CD8-positive, alpha-beta memory T cell (primary cell): Measurements from ENCODE around the gene SEMA4D. TPM values are rescaled to one million over a fixed set of nuclear protein-coding genes. Genes with fewer than 3 reads are reported as not detected.

Experiments used
- CTCF ChIA-PET: fragments of 350-600 bp; sonication (Branson Sonifier 250); formaldehyde crosslinking; loops from one replicate; lab custom pipeline; 2021; ENCODE audit warnings: antibody characterized with exemption; lab: Charles Lee
- POLR2A ChIA-PET: fragments of 350-600 bp; sonication (Branson Sonifier 250); formaldehyde crosslinking; loops from one replicate; lab custom pipeline; 2021; ENCODE audit warnings: antibody characterized with exemption; lab: Charles Lee
- DNase-seq, 5 donors: peaks; one replicate each; pipeline versions ENCODE4 v3.0.0 to v3.0.0-alpha.2; 2020 to 2022; ENCODE audit warnings: mixed read lengths in 1 of 5
- H3K27ac ChIP-seq: one replicate; pipeline ENCODE4 v1.7.0; 2013; ENCODE audit warnings: low read depth, mild to moderate bottlenecking, low read length, moderate library complexity
- H3K27me3 ChIP-seq: 2 replicates; pipeline ENCODE4 v1.7.0; 2013; ENCODE audit warnings: low read length, mild to moderate bottlenecking; ENCODE audit not compliant: insufficient read depth, poor library complexity, severe bottlenecking
- H3K36me3 ChIP-seq: 2 replicates; pipeline ENCODE4 v1.7.0; 2013; ENCODE audit warnings: mild to moderate bottlenecking, low read length, moderate library complexity; ENCODE audit not compliant: insufficient read depth
- H3K4me1 ChIP-seq: 2 replicates; pipeline ENCODE4 v1.7.0; 2013; ENCODE audit warnings: mild to moderate bottlenecking, low read length, moderate library complexity; ENCODE audit not compliant: insufficient read depth
- H3K4me3 ChIP-seq: 2 replicates; pipeline ENCODE4 v1.7.0; 2013; ENCODE audit warnings: mild to moderate bottlenecking, low read length
- H3K9me3 ChIP-seq: 2 replicates; pipeline ENCODE4 v1.7.0; 2013; ENCODE audit warnings: mild to moderate bottlenecking, low read length
- H3K27ac Mint-ChIP-seq, 8 donors: one replicate each; pipeline ENCODE4 v1.8.0; 2020 to 2021; ENCODE audit warnings: mixed read lengths in 8 of 8, mild to moderate bottlenecking in 6 of 8, inconsistent platforms in 3 of 8, moderate library complexity in 3 of 8
- H3K27me3 Mint-ChIP-seq, 2 donors: one replicate each; pipeline ENCODE4 v1.8.0; 2020 to 2021; ENCODE audit warnings: mixed read lengths in 2 of 2, mild to moderate bottlenecking in 1 of 2, moderate library complexity in 1 of 2
- H3K36me3 Mint-ChIP-seq, 3 donors: one replicate each; pipeline ENCODE4 v1.8.0; 2020 to 2021; ENCODE audit warnings: mixed read lengths in 3 of 3, inconsistent platforms in 1 of 3, mild to moderate bottlenecking in 1 of 3
- H3K4me1 Mint-ChIP-seq, 3 donors: one replicate each; pipeline ENCODE4 v1.8.0; 2020 to 2021; ENCODE audit warnings: mixed read lengths in 3 of 3, inconsistent platforms in 1 of 3, mild to moderate bottlenecking in 1 of 3
- H3K4me3 Mint-ChIP-seq, 7 donors: one replicate each; pipeline ENCODE4 v1.8.0; 2020 to 2021; ENCODE audit warnings: mixed read lengths in 7 of 7, mild to moderate bottlenecking in 6 of 7, moderate library complexity in 4 of 7, inconsistent platforms in 2 of 7
- H3K9me3 Mint-ChIP-seq, 5 donors: one replicate each; pipeline ENCODE4 v1.8.0; 2020 to 2022; ENCODE audit warnings: mixed read lengths in 5 of 5, mild to moderate bottlenecking in 3 of 5, moderate library complexity in 2 of 5, inconsistent platforms in 1 of 5
- polyA plus RNA-seq: library from polyadenylated mRNA; unstranded; fragments of 300-500 nt; fragmentation: Illumina TruSeq; gene quantifications from one replicate; pipeline ENCODE4 v1.2.3, GENCODE V29; 2021
- total RNA-seq, 2 experiments: library from RNA; stranded (reverse); gene quantifications; one replicate each; pipeline ENCODE4 v1.2.3, GENCODE V29; 2021

SEMA4D gene
- total and polyA plus RNA-seq, 3 experiments from 2014 or later: 227 to 243 (median 238) TPM

DNA sequence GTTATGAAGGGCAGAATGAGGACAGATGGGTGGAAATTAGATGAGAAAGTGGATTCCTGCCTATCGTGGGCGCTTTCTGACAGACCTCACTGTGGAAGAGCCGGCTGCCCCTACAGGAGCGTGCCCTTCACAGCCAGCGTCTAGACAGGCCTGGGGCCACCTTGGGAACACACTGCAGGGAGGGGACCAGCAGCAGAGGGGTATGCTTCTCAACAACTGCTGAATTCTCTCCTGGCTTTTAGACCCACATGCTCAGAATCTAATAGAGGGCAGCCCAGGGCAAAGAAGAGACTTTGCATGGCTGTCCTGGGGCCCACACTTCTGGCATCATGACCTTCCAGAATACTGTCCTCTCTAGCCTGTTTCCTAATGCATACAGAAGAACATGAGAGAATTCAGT, 2.1 kb upstream of the SEMA4D start:
- CTCF ChIA-PET: interaction anchor here (1.1 to 2.9 kb wide), 4 partner anchors 24 to 71 kb away, joined by 3 to 11 read pairs (median 6); no protein-coding TSS in a partner anchor
- H3K4me1 Mint-ChIP-seq: peaks cover 73 to 85% (median 84%) of the 10 kb centered on the region in 3 donors
- H3K4me3 Mint-ChIP-seq: peak overlapping the region in 5 of 7 donors; percentile 82 to 96 (median 91)

DNA sequence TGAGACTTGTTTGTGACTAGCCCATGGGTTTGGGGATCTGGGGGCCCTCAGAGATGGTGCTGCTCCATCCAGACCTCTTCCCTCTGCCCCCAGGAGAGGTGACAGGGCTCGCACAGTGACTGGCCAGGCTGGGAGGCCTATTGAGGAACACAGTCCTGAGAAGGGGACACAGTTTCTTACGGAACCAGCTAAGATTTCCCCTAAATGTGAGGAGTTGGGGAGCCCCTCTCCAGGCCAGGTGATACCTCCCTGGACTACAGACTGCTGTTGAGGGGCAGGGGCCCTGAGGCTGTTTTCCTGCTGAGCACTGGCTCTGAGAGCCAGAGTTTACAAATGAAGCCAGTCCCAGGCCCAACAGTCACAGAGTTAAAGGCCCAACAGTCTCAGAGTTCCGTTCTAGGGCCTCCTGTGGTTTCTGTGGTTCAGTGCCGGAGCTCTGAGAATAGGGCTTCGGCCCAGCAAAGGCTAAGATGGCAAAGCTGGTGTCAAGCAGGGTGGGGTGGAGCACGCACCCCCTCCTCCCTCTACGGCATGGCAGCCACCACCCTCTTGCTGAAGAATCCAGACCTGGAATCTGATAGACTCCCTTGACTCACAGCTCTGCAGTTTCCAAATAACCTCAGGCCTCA, 1.1 kb upstream of the SEMA4D start:
- POLR2A ChIA-PET: interaction anchor here (0.6 to 1.3 kb wide), 9 partner anchors 9 to 70 kb away, joined by 3 to 4 read pairs (median 3); no protein-coding TSS in a partner anchor

More for the DNA sequence above, 2.1 kb upstream of the SEMA4D start:
- H3K4me3 ChIP-seq: no peak overlapping the region
- POLR2A ChIA-PET: no interaction called here
- H3K9me3 ChIP-seq: no peaks in the 10 kb centered on the region
- Mint-ChIP-seq H3K36me3 (peaks cover 0 to 16% (median 0%) of the 10 kb centered on the region in 3 donors), H3K27me3 (peaks cover 0 to 4% of the 10 kb centered on the region in 2 donors), H3K9me3 (no peaks in the 10 kb centered on the region), H3K27ac (peak overlapping the region; percentile 88 to 97 (median 95))
- no peaks in the 10 kb centered on the region for H3K36me3 ChIP-seq
- H3K27me3 ChIP-seq: no peaks in the 10 kb centered on the region
- no peak overlapping the region for H3K27ac ChIP-seq
- H3K4me1 ChIP-seq: peaks cover 74% of the 10 kb centered on the region
- DNase-seq: no peak

DNA sequence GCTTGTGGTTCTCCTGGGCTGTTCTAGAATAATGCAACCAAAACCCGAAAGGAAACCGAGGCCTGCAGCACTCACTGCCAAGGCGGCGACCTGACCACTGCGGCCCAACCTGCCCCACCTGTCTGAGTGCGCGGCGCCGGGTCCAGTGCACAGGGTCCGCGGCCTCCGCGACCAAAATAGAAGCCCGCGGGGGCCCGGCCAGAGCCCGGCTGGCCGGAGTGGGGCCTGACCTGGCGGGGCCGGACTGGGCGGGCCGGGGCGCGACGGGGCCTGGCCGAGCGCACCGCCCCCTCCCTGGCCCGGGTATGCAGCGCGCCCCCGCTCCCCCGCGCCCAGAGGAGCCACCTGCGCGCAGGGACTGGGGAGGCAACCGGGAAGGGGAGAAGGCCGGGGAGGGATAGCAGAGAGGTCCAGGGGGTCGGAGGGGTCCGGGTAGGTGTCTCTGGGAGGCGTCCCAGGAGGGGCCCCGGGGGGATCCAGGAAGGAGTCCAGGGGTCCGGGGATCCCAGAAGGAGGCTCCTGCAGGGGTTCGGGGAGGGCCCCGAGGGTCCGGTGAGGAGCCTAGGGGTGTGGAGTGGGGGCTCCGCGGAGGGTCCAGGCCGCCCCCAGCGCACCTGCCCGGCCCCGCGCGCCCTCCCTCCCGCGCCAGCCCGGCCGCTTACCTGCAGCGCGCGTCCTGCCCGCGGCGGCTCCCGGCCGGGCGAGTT, 503 bp downstream of the SEMA4D start:
- Histone ChIP-seq H3K27me3 (no peaks in the 10 kb centered on the region), H3K27ac (peak overlapping the region; percentile 60), H3K36me3 (no peaks in the 10 kb centered on the region), H3K9me3 (no peaks in the 10 kb centered on the region), H3K4me3 (peak overlapping the region; percentile 82), H3K4me1 (peaks cover 84% of the 10 kb centered on the region)
- peak in 3 of 5 donors; percentile 46 to 71 (median 58) for DNase-seq
- Mint-ChIP-seq H3K4me1 (peaks cover 84 to 90% (median 88%) of the 10 kb centered on the region in 3 donors), H3K27ac (peak overlapping the region; percentile 81 to 98 (median 94)), H3K9me3 (no peaks in the 10 kb centered on the region), H3K36me3 (peaks cover 0 to 25% (median 7%) of the 10 kb centered on the region in 3 donors), H3K4me3 (peak overlapping the region; percentile 92 to 99 (median 94)), H3K27me3 (peaks cover 0 to 4% of the 10 kb centered on the region in 2 donors)
- ChIA-PET CTCF (interaction anchor here (1.0 to 2.2 kb wide), 9 partner anchors 13 to 122 kb away, joined by 3 to 10 read pairs (median 3); no protein-coding TSS in a partner anchor), POLR2A (interaction anchor here (0.7 to 1.3 kb wide), 3 partner anchors 16 to 52 kb away, joined by 3 to 4 read pairs (median 3); no protein-coding TSS in a partner anchor)

More for the DNA sequence above, 1.1 kb upstream of the SEMA4D start:
- Mint-ChIP-seq H3K36me3 (peaks cover 0 to 22% (median 7%) of the 10 kb centered on the region in 3 donors), H3K27ac (peak overlapping the region; percentile 88 to 97 (median 95)), H3K9me3 (no peaks in the 10 kb centered on the region), H3K27me3 (peaks cover 0 to 4% of the 10 kb centered on the region in 2 donors), H3K4me3 (peak overlapping the region; percentile 83 to 96 (median 92)), H3K4me1 (peaks cover 83 to 90% (median 88%) of the 10 kb centered on the region in 3 donors)
- H3K4me3 ChIP-seq: peak overlapping the region; percentile 39
- no peaks in the 10 kb centered on the region for H3K27me3 ChIP-seq
- peak; percentile 44 to 75 (median 57) for DNase-seq
- no peaks in the 10 kb centered on the region for H3K9me3 ChIP-seq
- H3K27ac ChIP-seq: peak overlapping the region; percentile 45
- peaks cover 84% of the 10 kb centered on the region for H3K4me1 ChIP-seq
- CTCF ChIA-PET: interaction anchor here (0.9 to 1.6 kb wide), 4 partner anchors 24 to 70 kb away, joined by 4 to 8 read pairs (median 6); no protein-coding TSS in a partner anchor
- no peaks in the 10 kb centered on the region for H3K36me3 ChIP-seq

DNA sequence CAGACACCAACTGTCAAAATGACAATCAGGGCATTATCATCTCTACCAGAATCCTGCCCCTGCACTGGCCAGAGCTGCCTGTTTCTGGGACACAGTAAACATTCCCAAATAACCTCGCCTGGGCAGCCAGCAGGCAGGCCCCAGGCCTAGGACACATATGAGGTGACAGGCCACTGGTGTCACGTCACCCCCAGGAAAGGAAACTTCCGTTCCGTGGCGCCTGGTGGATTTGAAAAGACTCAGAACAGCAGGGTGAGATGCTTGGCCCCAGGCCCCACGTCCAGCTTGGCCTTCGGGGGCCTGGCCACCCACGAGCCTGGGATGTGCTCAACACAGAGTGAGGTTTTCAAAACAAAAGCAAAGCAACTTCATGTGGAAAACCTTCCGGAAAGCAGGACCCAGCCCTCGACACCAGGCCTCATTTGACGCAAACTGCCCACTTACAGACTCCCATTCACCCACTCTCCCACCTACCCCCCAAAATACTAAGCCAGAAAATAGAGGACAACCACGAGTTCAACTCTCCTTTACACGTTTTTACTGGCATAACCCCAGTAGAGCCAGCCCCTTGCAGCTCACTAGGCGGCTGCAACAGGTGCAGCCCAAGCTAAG, 1.2 kb downstream of the SEMA4D start:
- Mint-ChIP-seq H3K27me3 (peaks cover 0 to 4% of the 10 kb centered on the region in 2 donors), H3K36me3 (peaks cover 0 to 30% (median 7%) of the 10 kb centered on the region in 3 donors), H3K9me3 (no peaks in the 10 kb centered on the region), H3K27ac (peak overlapping the region; percentile 81 to 98 (median 94)), H3K4me1 (peaks cover 84 to 90% (median 88%) of the 10 kb centered on the region in 3 donors), H3K4me3 (peak overlapping the region; percentile 92 to 99 (median 94))
- peaks cover 84% of the 10 kb centered on the region for H3K4me1 ChIP-seq
- H3K27ac ChIP-seq: peak overlapping the region; percentile 60
- H3K4me3 ChIP-seq: peak overlapping the region; percentile 82
- no peak for DNase-seq
- no peaks in the 10 kb centered on the region for H3K27me3 ChIP-seq
- H3K9me3 ChIP-seq: no peaks in the 10 kb centered on the region
- POLR2A ChIA-PET: interaction anchor here (0.7 to 1.3 kb wide), 3 partner anchors 16 to 52 kb away, joined by 3 to 4 read pairs (median 3); no protein-coding TSS in a partner anchor
- CTCF ChIA-PET: interaction anchor here (1.0 to 2.2 kb wide), 9 partner anchors 12 to 121 kb away, joined by 3 to 10 read pairs (median 3); no protein-coding TSS in a partner anchor
- H3K36me3 ChIP-seq: no peaks in the 10 kb centered on the region

DNA sequence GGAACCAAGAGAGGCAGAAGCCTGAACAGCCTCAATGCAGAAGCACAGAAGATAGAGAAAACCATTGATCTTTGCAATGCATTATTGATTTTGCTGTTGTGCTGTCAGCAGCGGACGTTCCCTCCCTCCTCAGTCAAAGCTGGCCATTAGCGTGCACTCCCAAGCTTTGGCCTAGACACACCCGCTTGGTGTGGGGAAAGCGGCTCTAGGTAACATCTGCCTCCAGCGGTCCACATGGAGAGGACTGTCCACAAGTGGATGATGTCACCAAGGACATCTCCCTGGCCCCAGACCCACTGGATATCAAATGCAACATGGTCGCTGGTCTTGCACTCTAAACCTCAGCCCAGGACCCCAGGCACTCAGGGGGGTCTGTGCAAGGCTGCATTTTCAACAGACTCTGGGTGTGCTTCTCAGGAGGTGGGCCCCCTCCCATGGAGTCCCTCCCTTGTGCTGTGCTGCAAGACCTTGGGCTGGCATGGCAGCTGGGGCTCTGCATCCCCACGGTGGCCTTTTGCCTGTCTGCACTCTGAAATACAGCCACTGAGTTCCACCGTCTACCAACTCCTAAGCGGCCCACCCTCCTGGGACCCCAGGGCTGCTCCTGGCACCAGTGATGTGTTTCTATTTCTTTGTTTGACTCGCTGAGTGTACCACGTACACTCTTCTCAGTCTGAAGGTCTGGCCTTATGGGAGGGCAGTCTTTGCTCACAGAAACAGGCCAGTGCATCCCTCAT, 1.9 kb downstream of the SEMA4D start:
- H3K27me3 Mint-ChIP-seq: peaks cover 0 to 4% of the 10 kb centered on the region in 2 donors
- ChIA-PET POLR2A (interaction anchor here (1.1 to 1.3 kb wide), 3 partner anchors 15 to 53 kb away, joined by 3 to 4 read pairs (median 4); no protein-coding TSS in a partner anchor), CTCF (interaction anchor here (0.9 to 2.2 kb wide), 12 partner anchors 11 to 121 kb away, joined by 3 to 10 read pairs (median 3); no protein-coding TSS in a partner anchor)
- peak overlapping the region; percentile 82 for H3K4me3 ChIP-seq
- no peaks in the 10 kb centered on the region for H3K27me3 ChIP-seq
- no peaks in the 10 kb centered on the region for H3K36me3 ChIP-seq
- DNase-seq: no peak
- H3K9me3 ChIP-seq: no peaks in the 10 kb centered on the region
- peaks cover 0 to 31% (median 7%) of the 10 kb centered on the region in 3 donors for H3K36me3 Mint-ChIP-seq
- H3K27ac Mint-ChIP-seq: peak overlapping the region; percentile 81 to 98 (median 94)
- peaks cover 84 to 90% (median 88%) of the 10 kb centered on the region in 3 donors for H3K4me1 Mint-ChIP-seq
- H3K4me1 ChIP-seq: peaks cover 84% of the 10 kb centered on the region
- peak overlapping the region; percentile 92 to 99 (median 94) for H3K4me3 Mint-ChIP-seq
- H3K27ac ChIP-seq: peak overlapping the region; percentile 60
- no peaks in the 10 kb centered on the region for H3K9me3 Mint-ChIP-seq

DNA sequence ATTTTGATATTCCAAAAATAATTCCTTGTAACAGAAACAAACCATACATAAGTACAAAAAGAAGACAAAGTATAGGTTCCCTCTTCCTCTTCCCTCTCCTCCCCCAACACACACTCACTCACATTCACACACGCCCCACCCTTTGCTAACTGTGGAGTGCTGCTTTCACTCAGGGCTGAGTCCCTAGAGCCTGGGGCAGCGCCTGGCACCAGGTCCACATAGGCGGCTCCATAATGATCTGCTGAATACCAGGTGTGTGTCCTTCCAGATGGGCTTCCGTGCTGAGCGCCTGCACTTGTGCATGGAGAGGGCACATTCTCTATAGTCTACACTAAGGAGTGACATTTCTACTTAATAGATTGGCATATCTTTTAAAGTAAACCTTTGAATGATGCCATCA, 3.7 kb downstream of the SEMA4D start:
- Mint-ChIP-seq H3K4me1 (peaks cover 85 to 89% (median 88%) of the 10 kb centered on the region in 3 donors), H3K27ac (peak overlapping the region; percentile 22 to 96 (median 84)), H3K4me3 (peak overlapping the region; percentile 92 to 99 (median 94)), H3K9me3 (no peaks in the 10 kb centered on the region), H3K27me3 (peaks cover 0 to 4% of the 10 kb centered on the region in 2 donors), H3K36me3 (peaks cover 0 to 36% (median 7%) of the 10 kb centered on the region in 3 donors)
- Histone ChIP-seq H3K36me3 (no peaks in the 10 kb centered on the region), H3K9me3 (no peaks in the 10 kb centered on the region), H3K27me3 (no peaks in the 10 kb centered on the region), H3K27ac (no peak overlapping the region), H3K4me3 (peak overlapping the region; percentile 82), H3K4me1 (peaks cover 83% of the 10 kb centered on the region)
- ChIA-PET CTCF (interaction anchor here (1.0 kb wide), 1 partner anchor 65 kb away, joined by 3 read pairs; no protein-coding TSS in a partner anchor), POLR2A (no interaction called here)
- no peak for DNase-seq
